SK-N-SH treated with all-trans-retinoic acid at 6 μM for 48 hours (cell line): Measurements from ENCODE around the gene FSD1L.

Experiments
- ATAC-seq: fragments of 200-7000 bp; cut with Tn5 transposase; 3 replicates; pipeline ENCODE4 v1.9.1; 2020; ENCODE audit warnings: mild to moderate bottlenecking, moderate library complexity
- ARNTL ChIP-seq: fragments of 450-650 bp; formaldehyde crosslinking; IDR thresholded peaks from 2 replicates; pipeline ENCODE4 v1.5.0; 2020; ENCODE audit warnings: low read depth, mild to moderate bottlenecking, moderate library complexity, borderline replicate concordance
- BACH2 ChIP-seq: fragments of 250-450 bp; sonication (Bioruptor Pico); IDR thresholded peaks from 2 replicates; pipeline ENCODE4 v1.9.0; 2021; ENCODE audit warnings: mild to moderate bottlenecking, borderline replicate concordance
- CREB5 ChIP-seq: fragments of 250-450 bp; sonication (Bioruptor Pico); IDR thresholded peaks from 2 replicates; pipeline ENCODE4 v1.5.1; 2020; ENCODE audit warnings: low read depth, mild to moderate bottlenecking, moderate library complexity
- CSDC2 ChIP-seq: fragments of 250-450 bp; sonication (Bioruptor Pico); IDR thresholded peaks from 2 replicates; pipeline ENCODE4 v1.5.0; 2020; ENCODE audit warnings: mild to moderate bottlenecking, moderate library complexity
- CSRNP3 ChIP-seq: fragments of 250-450 bp; sonication (Bioruptor Pico); IDR thresholded peaks from 2 replicates; pipeline ENCODE4 v1.5.1; 2021; ENCODE audit warnings: mild to moderate bottlenecking, moderate library complexity
- ESRRG ChIP-seq: fragments of 250-450 bp; sonication (Bioruptor Pico); IDR thresholded peaks from 2 replicates; pipeline ENCODE4 v1.6.1; 2021; ENCODE audit warnings: mild to moderate bottlenecking
- GLIS3 ChIP-seq: fragments of 250-450 bp; sonication (Bioruptor Pico); IDR thresholded peaks from 2 replicates; pipeline ENCODE4 v1.5.0; 2020; ENCODE audit warnings: mild to moderate bottlenecking, moderate library complexity
- ISL1 ChIP-seq: fragments of 250-450 bp; sonication (Bioruptor Pico); IDR thresholded peaks from 2 replicates; pipeline ENCODE4 v2.1.2; 2022; ENCODE audit warnings: mild to moderate bottlenecking, moderate library complexity
- OSR1 ChIP-seq: fragments of 250-450 bp; sonication (Bioruptor Pico); IDR thresholded peaks from 2 replicates; pipeline ENCODE4 v1.8.0; 2022; ENCODE audit warnings: moderate library complexity, mild to moderate bottlenecking, inconsistent platforms
- PATZ1 ChIP-seq: fragments of 250-450 bp; sonication (Bioruptor Pico); IDR thresholded peaks from 2 replicates; pipeline ENCODE4 v1.8.0; 2020; ENCODE audit warnings: mild to moderate bottlenecking, moderate library complexity, borderline replicate concordance
- POU6F1 ChIP-seq: fragments of 250-450 bp; sonication (Bioruptor Pico); IDR thresholded peaks from 2 replicates; pipeline ENCODE4 v1.8.0; 2021; ENCODE audit warnings: low read depth, mild to moderate bottlenecking, moderate library complexity, borderline replicate concordance
- RARB ChIP-seq: fragments of 250-450 bp; sonication (Bioruptor Pico); IDR thresholded peaks from 2 replicates; pipeline ENCODE4 v1.8.0; 2021; ENCODE audit warnings: mild to moderate bottlenecking, moderate library complexity
- SNAI2 ChIP-seq: fragments of 250-450 bp; sonication (Bioruptor Pico); IDR thresholded peaks from 2 replicates; pipeline ENCODE4 v1.5.0; 2020; ENCODE audit warnings: mild to moderate bottlenecking, moderate library complexity
- TOX ChIP-seq: fragments of 250-450 bp; sonication (Bioruptor Pico); IDR thresholded peaks from 2 replicates; pipeline ENCODE4 v1.8.0; 2021; ENCODE audit warnings: mild to moderate bottlenecking, moderate library complexity, borderline replicate concordance
- TSHZ2 ChIP-seq: fragments of 250-450 bp; sonication (Bioruptor Pico); IDR thresholded peaks from 2 replicates; pipeline ENCODE4 v1.5.0; 2020; ENCODE audit warnings: mild to moderate bottlenecking, moderate library complexity
- ZC3H10 ChIP-seq: fragments of 250-450 bp; sonication (Bioruptor Pico); IDR thresholded peaks from 2 replicates; pipeline ENCODE4 v1.5.1; 2021; ENCODE audit warnings: mild to moderate bottlenecking, moderate library complexity
- ZFP30 ChIP-seq: fragments of 450-650 bp; formaldehyde crosslinking; IDR thresholded peaks from 2 replicates; pipeline ENCODE4 v1.5.0; 2022; ENCODE audit warnings: mild to moderate bottlenecking, moderate library complexity
- ZNF565 ChIP-seq: fragments of 450-650 bp; formaldehyde crosslinking; conservative IDR thresholded peaks from 2 replicates; pipeline ENCODE4 v1.5.0; 2020; ENCODE audit warnings: low read depth, mild to moderate bottlenecking, moderate library complexity
- ZNF8 ChIP-seq: fragments of 450-650 bp; formaldehyde crosslinking; IDR thresholded peaks from 2 replicates; pipeline ENCODE4 v1.5.0; 2020; ENCODE audit warnings: mild to moderate bottlenecking, moderate library complexity

The FSD1L gene

GRCh38 chr9:105501414-105501813 lies 53.6 kb downstream of the FSD1L start:
- ATAC-seq: no peak
- no peak for TF ChIP-seq CREB5 (CRISPR knock-in tag)
- TF ChIP-seq ZC3H10: no peak
- TF ChIP-seq ZNF8 (CRISPR knock-in tag): no peak
- TF ChIP-seq CSDC2 (CRISPR knock-in tag): no peak
- no peak for TF ChIP-seq SNAI2 (CRISPR knock-in tag)
- TF ChIP-seq PATZ1 (CRISPR knock-in tag): no peak
- no peak for TF ChIP-seq OSR1 (CRISPR knock-in tag)
- TF ChIP-seq RARB (CRISPR knock-in tag): no peak
- no peak for TF ChIP-seq ESRRG
- no peak for TF ChIP-seq ZFP30 (CRISPR knock-in tag)
- no peak for TF ChIP-seq ISL1
- no peak for TF ChIP-seq BACH2 (CRISPR knock-in tag)
- no peak for TF ChIP-seq POU6F1

GRCh38 chr9:105502276-105502675 lies 54.4 kb downstream of the FSD1L start:
- ATAC-seq: no peak
- TF ChIP-seq ESRRG (no peak), ZNF8 (CRISPR knock-in tag) (no peak), CSRNP3 (CRISPR knock-in tag) (no peak), ARNTL (no peak), RARB (CRISPR knock-in tag) (no peak), SNAI2 (CRISPR knock-in tag) (no peak), ZNF565 (CRISPR knock-in tag) (no peak), PATZ1 (CRISPR knock-in tag) (no peak), TSHZ2 (no peak), ISL1 (no peak), TOX (no peak), GLIS3 (CRISPR knock-in tag) (no peak)

GRCh38 chr9:105503881-105504280 lies 56.0 kb downstream of the FSD1L start:
- TF ChIP-seq PATZ1 (CRISPR knock-in tag): no peak
- no peak for TF ChIP-seq RARB (CRISPR knock-in tag)
- TF ChIP-seq GLIS3 (CRISPR knock-in tag): no peak
- TF ChIP-seq OSR1 (CRISPR knock-in tag): no peak
- no peak for TF ChIP-seq ESRRG
- ATAC-seq: no peak
